Measurements from ENCODE around the gene FDXR. TPM values are rescaled to one million over a fixed set of nuclear protein-coding genes. Genes with fewer than 3 reads are reported as not detected.
"Not testable (repeated sequence)": the region's sequence is repeated elsewhere in the genome, so short reads cannot be mapped to it uniquely, and the experiment has no call there.

FDXR gene
- total RNA-seq, 2 experiments from 2014 or later, result 13.3 to 14.6 TPM

DNA sequence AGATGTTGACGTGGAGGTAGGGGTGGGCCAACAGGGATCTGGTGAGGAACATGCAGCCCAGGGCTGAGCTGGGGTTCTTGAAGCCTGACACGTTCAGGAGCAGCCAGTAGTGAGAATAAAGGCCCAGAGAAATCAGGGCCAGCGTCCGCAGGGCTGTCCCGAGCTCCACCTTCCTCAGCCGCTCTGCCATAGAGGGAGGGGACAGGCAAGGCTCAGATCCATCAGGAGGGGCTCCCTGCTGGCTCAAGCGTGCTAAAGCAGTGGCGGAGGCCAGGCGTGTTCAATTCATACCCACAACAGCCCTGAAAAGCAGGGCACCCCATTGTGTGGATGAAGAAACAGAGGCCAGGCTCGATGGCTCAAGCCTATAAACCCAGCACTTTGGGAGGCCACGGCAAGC, 8.3 kb upstream of the FDXR start:
- H3K27me3 Mint-ChIP-seq, result peaks cover 12% of the 10 kb centered on the region
- DNase-seq, result no peak
- H3K9me3 Mint-ChIP-seq, result no peaks in the 10 kb centered on the region
- no peaks in the 10 kb centered on the region for H3K4me1 Mint-ChIP-seq
- H3K4me3 Mint-ChIP-seq, result no peak overlapping the region
- no peaks in the 10 kb centered on the region for H3K36me3 Mint-ChIP-seq
- no peak overlapping the region for H3K27ac Mint-ChIP-seq

DNA sequence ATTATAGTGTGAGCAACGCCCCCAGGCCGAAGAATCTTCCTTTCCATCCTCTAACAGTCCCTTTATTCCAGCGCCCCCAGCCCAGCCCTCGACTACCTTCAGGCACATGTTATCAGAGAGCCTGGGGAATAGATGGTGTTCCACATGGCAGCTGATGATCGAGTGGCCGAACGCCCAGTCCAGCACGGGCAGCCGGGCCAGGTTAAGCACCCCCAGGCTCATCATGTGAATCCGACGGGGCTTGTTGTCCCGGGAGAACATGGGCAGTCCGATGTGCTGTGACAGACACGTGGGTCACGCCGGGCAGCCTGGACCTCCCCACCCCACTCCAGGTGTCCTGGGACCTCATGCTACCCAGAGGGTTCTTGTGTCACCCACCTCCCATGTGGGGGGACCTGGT, 6.5 kb upstream of the FDXR start:
- Mint-ChIP-seq H3K36me3 (no peaks in the 10 kb centered on the region), H3K4me1 (peaks cover 8% of the 10 kb centered on the region), H3K4me3 (no peak overlapping the region)

DNA sequence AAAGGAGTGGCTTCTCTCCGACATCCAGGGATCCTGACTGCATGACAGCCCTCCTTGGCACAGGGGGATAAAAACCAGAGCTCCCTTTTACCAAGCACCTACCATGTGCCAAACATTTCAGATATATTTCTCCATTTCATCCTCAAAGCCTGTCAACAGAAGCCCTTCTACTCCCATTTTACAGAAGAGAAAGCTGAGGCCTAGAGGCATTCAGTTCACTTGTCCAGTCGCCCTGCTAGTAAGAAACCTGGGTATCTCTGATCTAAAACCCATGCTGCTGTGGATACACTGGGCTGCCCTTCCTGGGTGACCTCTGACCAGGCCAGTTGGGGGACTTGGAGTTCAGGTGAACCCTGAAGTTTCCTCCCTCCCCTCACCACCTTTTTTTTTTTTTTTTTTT, 5.9 kb upstream of the FDXR start:
- peaks cover 7% of the 10 kb centered on the region for H3K27me3 Mint-ChIP-seq
- peaks cover 12% of the 10 kb centered on the region for H3K4me1 Mint-ChIP-seq

More for the DNA sequence above, 6.5 kb upstream of the FDXR start:
- Mint-ChIP-seq H3K27me3 (peaks cover 7% of the 10 kb centered on the region), H3K9me3 (no peaks in the 10 kb centered on the region), H3K27ac (no peak overlapping the region)
- DNase-seq, result no peak

GRCh38 chr17:74877592-74878548, 5.1 kb upstream of the FDXR start:
- H3K4me3 Mint-ChIP-seq, result no peak overlapping the region
- H3K9me3 Mint-ChIP-seq, result no peaks in the 10 kb centered on the region
- no peak overlapping the region for H3K27ac Mint-ChIP-seq
- peaks cover under 1% of the 10 kb centered on the region for H3K27me3 Mint-ChIP-seq
- H3K4me1 Mint-ChIP-seq, result peaks cover 12% of the 10 kb centered on the region
- no peaks in the 10 kb centered on the region for H3K36me3 Mint-ChIP-seq
- DNase-seq, result no peak

More for the DNA sequence above, 5.9 kb upstream of the FDXR start:
- no peak for DNase-seq
- Mint-ChIP-seq H3K9me3 (no peaks in the 10 kb centered on the region), H3K27ac (no peak overlapping the region), H3K4me3 (no peak overlapping the region), H3K36me3 (no peaks in the 10 kb centered on the region)

DNA sequence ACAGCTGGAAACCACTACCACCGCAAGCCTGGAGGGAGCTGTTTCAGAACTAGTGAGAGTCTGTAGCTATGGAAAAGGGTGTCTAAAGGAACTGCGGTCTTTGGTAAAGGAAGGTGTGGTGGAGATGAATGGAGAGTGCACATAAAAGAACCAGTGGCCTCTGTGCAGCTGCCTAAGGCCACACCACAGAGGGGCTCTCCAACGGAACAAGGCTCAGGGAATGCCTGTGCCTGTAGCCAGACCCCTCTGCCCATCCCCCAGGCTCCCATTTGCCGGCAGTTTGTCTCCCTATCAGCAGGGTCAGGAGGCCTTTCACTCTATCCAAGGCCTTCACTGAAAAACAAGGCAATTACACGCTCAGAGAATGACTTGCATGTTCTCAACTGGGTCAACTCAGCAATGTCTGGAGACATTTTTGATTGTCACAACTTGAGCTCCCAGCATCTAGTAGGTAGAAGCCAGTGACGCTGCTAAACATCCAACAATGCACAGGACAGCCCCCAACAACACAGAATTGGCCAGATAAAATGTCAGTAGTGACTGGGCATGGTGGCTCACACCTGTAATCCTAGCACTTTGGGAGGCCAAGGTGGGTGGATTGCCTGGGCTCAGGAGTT, 3.3 kb upstream of the FDXR start:
- H3K36me3 Mint-ChIP-seq, result no peaks in the 10 kb centered on the region
- H3K27me3 Mint-ChIP-seq, result no peaks in the 10 kb centered on the region
- no peaks in the 10 kb centered on the region for H3K9me3 Mint-ChIP-seq
- no peak overlapping the region for H3K27ac Mint-ChIP-seq
- H3K4me1 Mint-ChIP-seq, result peaks cover 15% of the 10 kb centered on the region
- DNase-seq, result no peak
- H3K4me3 Mint-ChIP-seq, result no peak overlapping the region

- no peak overlapping the region for H3K4me3 Mint-ChIP-seq
- DNase-seq, result no peak
- H3K36me3 Mint-ChIP-seq, result no peaks in the 10 kb centered on the region
- no peaks in the 10 kb centered on the region for H3K27me3 Mint-ChIP-seq
- H3K9me3 Mint-ChIP-seq, result no peaks in the 10 kb centered on the region
- H3K4me1 Mint-ChIP-seq, result peaks cover 15% of the 10 kb centered on the region
- H3K27ac Mint-ChIP-seq, result no peak overlapping the region
These were observed 2.6 kb upstream of the FDXR start for GRCh38 chr17:74875155-74875976.

- Mint-ChIP-seq H3K27me3 (no peaks in the 10 kb centered on the region), H3K4me3 (no peak overlapping the region), H3K9me3 (no peaks in the 10 kb centered on the region), H3K27ac (no peak overlapping the region), H3K36me3 (no peaks in the 10 kb centered on the region), H3K4me1 (peaks cover 15% of the 10 kb centered on the region)
- DNase-seq, result no peak
These were observed 1.8 kb upstream of the FDXR start for GRCh38 chr17:74874615-74875037.

DNA sequence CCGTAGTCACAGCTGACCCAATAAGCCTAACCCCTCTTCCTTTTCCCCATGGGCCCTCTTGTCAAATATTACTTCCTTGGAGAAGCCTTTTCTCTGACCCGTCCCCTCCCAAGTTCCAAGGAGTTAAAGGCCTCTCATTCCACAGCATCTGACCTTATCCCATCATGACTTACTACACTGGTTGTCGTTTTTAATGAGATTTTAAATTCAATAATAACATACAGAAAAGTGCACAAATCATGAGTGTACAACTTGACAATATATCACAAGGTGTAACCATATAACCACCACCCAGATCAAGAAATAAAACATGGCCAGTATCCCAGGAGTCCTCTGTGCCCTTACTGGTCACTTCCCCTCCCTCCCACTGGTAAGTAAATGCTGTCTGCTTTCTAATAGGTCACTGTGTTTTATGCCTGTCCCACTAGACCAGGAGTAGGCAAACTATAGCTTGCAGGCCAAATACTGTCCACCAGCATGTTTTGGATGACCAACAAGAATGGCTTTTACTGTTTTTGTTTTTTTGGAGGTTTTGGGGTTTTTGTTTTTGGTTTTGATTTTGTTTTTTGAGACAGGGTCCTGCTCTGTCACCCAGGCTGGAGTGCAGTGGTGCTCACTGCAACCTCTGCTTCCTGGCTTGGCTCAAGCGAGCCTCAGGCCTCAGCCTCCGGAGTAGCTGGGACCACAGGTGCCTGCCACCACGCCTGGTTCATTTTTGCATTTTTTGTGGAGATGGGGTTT, 1.2 kb upstream of the FDXR start:
- Mint-ChIP-seq H3K27ac (peak overlapping the region; percentile 94), H3K36me3 (no peaks in the 10 kb centered on the region), H3K4me1 (peaks cover 15% of the 10 kb centered on the region), H3K27me3 (no peaks in the 10 kb centered on the region), H3K4me3 (peak overlapping the region; percentile 80), H3K9me3 (no peaks in the 10 kb centered on the region)
- no peak for DNase-seq

DNA sequence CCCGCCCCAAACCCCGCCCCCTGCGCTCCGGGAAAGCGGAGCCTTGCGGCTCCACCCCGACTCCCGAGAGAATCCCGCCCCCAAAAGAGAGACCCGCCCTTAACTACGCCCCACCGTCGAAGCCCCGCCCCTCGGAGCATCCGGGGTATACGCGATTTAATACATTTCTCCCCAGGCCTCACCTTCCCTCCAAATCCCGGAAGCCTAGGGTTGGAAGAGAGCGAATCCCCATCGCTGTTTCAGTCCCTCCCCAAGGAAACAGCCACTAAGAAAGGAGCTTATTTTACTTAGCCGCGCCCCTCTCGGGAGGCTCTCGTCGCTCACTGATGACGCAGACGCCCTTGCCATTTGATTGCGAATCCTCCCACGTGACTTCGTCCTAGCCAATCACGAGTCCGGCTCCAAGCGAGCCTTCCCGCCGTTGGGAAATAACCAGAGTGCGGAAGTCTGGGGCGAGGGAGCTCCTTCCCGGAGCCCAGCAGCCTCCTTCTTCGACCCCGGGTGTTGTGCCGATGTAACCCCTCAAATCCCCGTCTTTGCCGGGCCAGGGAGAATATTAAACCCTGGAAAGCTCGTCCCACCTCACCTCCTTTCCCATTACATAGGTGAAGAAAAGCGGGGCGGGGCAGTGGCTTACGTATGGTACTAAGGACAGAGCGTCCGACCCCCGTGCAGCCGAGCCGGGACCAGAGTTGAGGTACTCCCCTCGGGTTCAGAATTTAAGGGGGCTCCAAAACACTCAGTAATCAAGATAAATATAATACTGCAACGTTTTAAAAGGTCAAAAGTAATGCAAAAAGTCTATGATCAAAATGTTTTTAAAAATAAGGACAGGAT, 461 bp upstream of the FDXR start:
- Mint-ChIP-seq H3K4me3 (peak overlapping the region; percentile 80), H3K4me1 (peaks cover 15% of the 10 kb centered on the region), H3K36me3 (peaks cover 1% of the 10 kb centered on the region), H3K27me3 (no peaks in the 10 kb centered on the region), H3K27ac (peak overlapping the region; percentile 94), H3K9me3 (no peaks in the 10 kb centered on the region)
- peak; percentile 96 for DNase-seq

- H3K27me3 Mint-ChIP-seq, result no peaks in the 10 kb centered on the region
- peaks cover 15% of the 10 kb centered on the region for H3K4me1 Mint-ChIP-seq
- H3K36me3 Mint-ChIP-seq, result peaks cover 1% of the 10 kb centered on the region
- H3K4me3 Mint-ChIP-seq, result peak overlapping the region; percentile 82
- no peak for DNase-seq
- no peak overlapping the region for H3K27ac Mint-ChIP-seq
- H3K9me3 Mint-ChIP-seq, result no peaks in the 10 kb centered on the region
These were observed 1.3 kb downstream of the FDXR start for GRCh38 chr17:74871356-74872076.

- no peak overlapping the region for H3K4me3 Mint-ChIP-seq
- H3K4me1 Mint-ChIP-seq, result peaks cover 12% of the 10 kb centered on the region
- DNase-seq, result no peak
- no peak overlapping the region for H3K27ac Mint-ChIP-seq
- no peaks in the 10 kb centered on the region for H3K27me3 Mint-ChIP-seq
- no peaks in the 10 kb centered on the region for H3K9me3 Mint-ChIP-seq
- H3K36me3 Mint-ChIP-seq, result peaks cover 1% of the 10 kb centered on the region
These were observed 2.3 kb downstream of the FDXR start for GRCh38 chr17:74870512-74870911.

GRCh38 chr17:74870028-74870427, 2.8 kb downstream of the FDXR start:
- H3K4me3 Mint-ChIP-seq, H3K4me1 Mint-ChIP-seq, H3K36me3 Mint-ChIP-seq, H3K9me3 Mint-ChIP-seq, H3K27me3 Mint-ChIP-seq, DNase-seq, H3K27ac Mint-ChIP-seq: not testable (repeated sequence)

GRCh38 chr17:74868908-74869255, 3.9 kb downstream of the FDXR start:
- Mint-ChIP-seq H3K9me3 (no peaks in the 10 kb centered on the region), H3K27me3 (no peaks in the 10 kb centered on the region), H3K4me1 (peaks cover 5% of the 10 kb centered on the region), H3K4me3 (no peak overlapping the region), H3K36me3 (peaks cover 1% of the 10 kb centered on the region), H3K27ac (no peak overlapping the region)
- DNase-seq, result no peak
